LNCaP clone FGC (cell line): Measurements from ENCODE around the gene SLC24A4.
"Not testable (repeated sequence)": the region's sequence is repeated elsewhere in the genome, so short reads cannot be mapped to it uniquely, and the experiment has no call there.

Source experiments
- DNase-seq: peaks from one replicate; pipeline ENCODE4 v3.0.0-alpha.2; 2011; ENCODE audit warnings: low read depth
- H3K4me3 ChIP-seq: 2 replicates; pipeline ENCODE4 v1.5.1; 2011; ENCODE audit warnings: mild to moderate bottlenecking, low read depth, low read length, control low read depth
- CTCF ChIP-seq: IDR thresholded peaks from 2 replicates; pipeline ENCODE4 v1.5.1; 2012; ENCODE audit warnings: mild to moderate bottlenecking; ENCODE audit not compliant: control insufficient read depth, insufficient read depth; ENCODE audit errors: extremely low read depth

Gene SLC24A4

GRCh38 chr14:92534932-92535643 is 212.1 kb downstream of the SLC24A4 start:
- no peak for DNase-seq
- no peak overlapping the region for H3K4me3 ChIP-seq
- TF ChIP-seq CTCF: no peak

- DNase-seq: not testable (repeated sequence)
Measured at GRCh38 chr14:92536231-92536630, 213.3 kb downstream of the SLC24A4 start.

GRCh38 chr14:92538412-92538985 is 215.5 kb downstream of the SLC24A4 start:
- no peak for TF ChIP-seq CTCF
- H3K4me3 ChIP-seq: no peak overlapping the region
- no peak for DNase-seq

More at GRCh38 chr14:92536231-92536630, 213.3 kb downstream of the SLC24A4 start:
- H3K4me3 ChIP-seq: not testable (repeated sequence)

GRCh38 chr14:92539419-92539818 is 216.5 kb downstream of the SLC24A4 start:
- TF ChIP-seq CTCF: no peak
- no peak overlapping the region for H3K4me3 ChIP-seq
- no peak for DNase-seq

- no peak for TF ChIP-seq CTCF
- DNase-seq: no peak
- no peak overlapping the region for H3K4me3 ChIP-seq
Measured at GRCh38 chr14:92539875-92540274, 216.9 kb downstream of the SLC24A4 start.

GRCh38 chr14:92540472-92541048 is 217.6 kb downstream of the SLC24A4 start:
- TF ChIP-seq CTCF: no peak
- no peak overlapping the region for H3K4me3 ChIP-seq
- DNase-seq: peak; percentile 41

- no peak for TF ChIP-seq CTCF
- no peak for DNase-seq
Measured at GRCh38 chr14:92542766-92543554, 220.0 kb downstream of the SLC24A4 start.

More at GRCh38 chr14:92542766-92543554, 220.0 kb downstream of the SLC24A4 start:
- H3K4me3 ChIP-seq: no peak overlapping the region
